Caco-2 (cell line): Measurements from ENCODE around the gene SLIT3. TPM values are rescaled to one million over a fixed set of nuclear protein-coding genes. Genes with fewer than 3 reads are reported as not detected.
A peak's percentile ranks its signal among the peaks of the same experiment; 100 is the strongest.

ENCODE experiments used
- BruUV-seq: library from RNA; stranded (reverse); fragments of 400-500 nt; replicated peaks from 2 replicates; lab custom pipeline; 2021; lab: Mats Ljungman, UMichigan
- CTCF ChIA-PET: fragments of 300-600 bp; sonication (Branson Sonifier 250); formaldehyde crosslinking; loops from one replicate; lab custom pipeline; 2022; ENCODE audit warnings: antibody characterized with exemption; lab: Charles Lee
- POLR2A ChIA-PET: fragments of 300-600 bp; sonication (Branson Sonifier 250); formaldehyde crosslinking; loops from one replicate; lab custom pipeline; 2022; ENCODE audit warnings: antibody characterized with exemption; lab: Charles Lee
- DNase-seq, 2 experiments: peaks; one replicate each; pipeline versions ENCODE4 v3.0.0 to v3.0.0-alpha.2; 2020 to 2022
- H3K27me3 ChIP-seq: replicated peaks from 2 replicates; pipeline ENCODE4 v1.6.0; 2011; ENCODE audit warnings: low read length; ENCODE audit not compliant: control insufficient read depth, insufficient read depth
- H3K36me3 ChIP-seq: 2 replicates; pipeline ENCODE4 v1.5.1; 2011; ENCODE audit warnings: low read length; ENCODE audit not compliant: control insufficient read depth, insufficient read depth
- H3K4me1 ChIP-seq: fragments of 250-450 bp; sonication (Bioruptor Pico); 2 replicates; pipeline ENCODE4 v1.5.1; 2020; ENCODE audit warnings: mild to moderate bottlenecking
- H3K4me3 ChIP-seq: 2 replicates; pipeline ENCODE4 v1.5.1; 2011; ENCODE audit warnings: low read depth, mild to moderate bottlenecking, control low read depth, low read length
- H3K9me3 ChIP-seq: fragments of 250-450 bp; sonication (Bioruptor Pico); 2 replicates; pipeline ENCODE4 v1.5.1; 2020; ENCODE audit warnings: mild to moderate bottlenecking, moderate library complexity
- H3K27ac Mint-ChIP-seq: one replicate; pipeline ENCODE4 v1.8.0; 2022; ENCODE audit warnings: mixed read lengths; ENCODE audit not compliant: unreplicated experiment
- H3K27me3 Mint-ChIP-seq: one replicate; pipeline ENCODE4 v1.8.0; 2022; ENCODE audit warnings: mixed read lengths; ENCODE audit not compliant: insufficient read depth, unreplicated experiment
- H3K36me3 Mint-ChIP-seq: one replicate; pipeline ENCODE4 v1.8.0; 2022; ENCODE audit warnings: mild to moderate bottlenecking, mixed read lengths; ENCODE audit not compliant: insufficient read depth, unreplicated experiment
- H3K4me1 Mint-ChIP-seq: one replicate; pipeline ENCODE4 v1.8.0; 2022; ENCODE audit warnings: low read depth, mixed read lengths; ENCODE audit not compliant: unreplicated experiment
- H3K4me3 Mint-ChIP-seq: one replicate; pipeline ENCODE4 v1.8.0; 2022; ENCODE audit warnings: mild to moderate bottlenecking, moderate library complexity, mixed read lengths; ENCODE audit not compliant: unreplicated experiment
- H3K9me3 Mint-ChIP-seq: one replicate; pipeline ENCODE4 v1.8.0; 2022; ENCODE audit warnings: mixed read lengths; ENCODE audit not compliant: unreplicated experiment
- CTCF ChIP-seq, 2 experiments: fragments of 200-600 bp in 1 of 2; IDR thresholded peaks; 1 replicate in 1 of 2; 2 replicates in 1 of 2; pipeline versions ENCODE4 v1.5.1 to v1.8.0; 2011 to 2022; ENCODE audit warnings: antibody characterized with exemption in 1 of 2, control low read depth in 1 of 2, inconsistent platforms in 1 of 2, low read depth in 1 of 2, low read length in 1 of 2, mild to moderate bottlenecking in 1 of 2, moderate library complexity in 1 of 2; ENCODE audit not compliant: insufficient read depth in 1 of 2, severe bottlenecking in 1 of 2, unreplicated experiment in 1 of 2
- intact Hi-C: fragments of 100-400 bp; cut with micrococcal nuclease; formaldehyde crosslinking; loops from one replicate; pipeline ENCODE4 v1.10.0; 2022; ENCODE audit not compliant: unreplicated experiment
- total RNA-seq: library from RNA; stranded (reverse); gene quantifications from 2 replicates; pipeline ENCODE4 v1.2.3, GENCODE V29; 2022

The SLIT3 gene
- total RNA-seq, 1 experiment from 2014 or later: 2.1 TPM

- Mint-ChIP-seq H3K27me3 (no peaks in the 10 kb centered on the region), H3K4me1 (peaks cover 9% of the 10 kb centered on the region), H3K27ac (no peak overlapping the region), H3K9me3 (peaks cover 32% of the 10 kb centered on the region), H3K4me3 (no peak overlapping the region), H3K36me3 (peaks cover 8% of the 10 kb centered on the region)
- no TSS peak for BruUV-seq
- DNase-seq: no peak
- no peaks in the 10 kb centered on the region for H3K36me3 ChIP-seq
- ChIA-PET CTCF (no interaction called here), POLR2A (no interaction called here)
- H3K27me3 ChIP-seq: no peaks in the 10 kb centered on the region
- intact Hi-C loops: no loop called here
- H3K9me3 ChIP-seq: peaks cover 4% of the 10 kb centered on the region
- peaks cover 12% of the 10 kb centered on the region; the same call in 1 of the 2 replicates for H3K4me1 ChIP-seq
- H3K4me3 ChIP-seq: no peak overlapping the region
- no peak for TF ChIP-seq CTCF (IDR thresholded peaks at IDR 0.05; ENCODE audit: insufficient read depth in 1 of 2, low read depth in 1 of 2, low read length in 1 of 2, severe bottlenecking in 1 of 2, unreplicated experiment in 1 of 2)
Observed at GRCh38 chr5:168648576-168648975, 652.4 kb downstream of the SLIT3 start.

GRCh38 chr5:168648016-168648415 is 652.9 kb downstream of the SLIT3 start:
- POLR2A ChIA-PET: no interaction called here
- Mint-ChIP-seq H3K27ac (no peak overlapping the region), H3K4me3 (no peak overlapping the region), H3K9me3 (peaks cover 32% of the 10 kb centered on the region), H3K27me3 (no peaks in the 10 kb centered on the region), H3K4me1 (peaks cover 9% of the 10 kb centered on the region), H3K36me3 (peaks cover 8% of the 10 kb centered on the region)
- CTCF ChIA-PET: no interaction called here
- H3K27me3 ChIP-seq: no peaks in the 10 kb centered on the region
- BruUV-seq: no TSS peak
- no peak overlapping the region for H3K4me3 ChIP-seq
- no peaks in the 10 kb centered on the region for H3K36me3 ChIP-seq
- intact Hi-C loops: no loop called here
- no peak for TF ChIP-seq CTCF (IDR thresholded peaks at IDR 0.05; ENCODE audit: insufficient read depth in 1 of 2, low read depth in 1 of 2, low read length in 1 of 2, severe bottlenecking in 1 of 2, unreplicated experiment in 1 of 2)
- peaks cover 4% of the 10 kb centered on the region for H3K9me3 ChIP-seq
- DNase-seq: no peak
- peaks cover 12% of the 10 kb centered on the region; the same call in 1 of the 2 replicates for H3K4me1 ChIP-seq

DNA sequence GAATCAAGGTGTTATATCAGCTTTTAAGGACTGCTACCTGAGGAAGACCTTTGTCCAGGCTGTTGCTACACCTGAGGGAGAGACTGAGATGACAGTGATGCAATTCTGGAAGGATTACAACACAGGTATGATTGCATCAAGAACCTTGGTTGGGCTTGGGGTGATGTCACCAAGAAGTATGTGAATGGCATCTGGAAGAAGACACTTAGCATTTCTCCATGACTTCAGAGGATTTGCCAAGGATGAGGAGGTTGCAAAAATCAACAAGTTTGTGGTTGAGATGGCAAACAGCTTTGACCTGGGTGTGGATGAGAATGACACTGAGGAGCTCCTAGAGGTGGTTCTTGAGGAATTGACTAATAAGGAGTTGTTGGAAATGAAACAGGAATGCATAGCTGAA is 653.9 kb downstream of the SLIT3 start:
- DNase-seq: peak; percentile 63 to 75
- POLR2A ChIA-PET: no interaction called here
- peaks cover 8% of the 10 kb centered on the region for H3K36me3 Mint-ChIP-seq

More for the DNA sequence above, 653.9 kb downstream of the SLIT3 start:
- peaks cover 12% of the 10 kb centered on the region; the same call in 1 of the 2 replicates for H3K4me1 ChIP-seq
- peak overlapping the region; percentile 74 for H3K27ac Mint-ChIP-seq
- no peak overlapping the region for H3K4me3 Mint-ChIP-seq
- H3K9me3 Mint-ChIP-seq: peaks cover 32% of the 10 kb centered on the region
- H3K4me3 ChIP-seq: no peak overlapping the region
- no TSS peak for BruUV-seq
- intact Hi-C loops: loop anchor here (2.0 kb wide), 3 partner anchors 22 to 68 kb away; partner anchors contain the start of gene PANK3
- peaks cover 4% of the 10 kb centered on the region for H3K9me3 ChIP-seq
- no peak for TF ChIP-seq CTCF (IDR thresholded peaks at IDR 0.05; ENCODE audit: insufficient read depth in 1 of 2, low read depth in 1 of 2, low read length in 1 of 2, severe bottlenecking in 1 of 2, unreplicated experiment in 1 of 2)
- CTCF ChIA-PET: no interaction called here
- no peaks in the 10 kb centered on the region for H3K36me3 ChIP-seq
- H3K27me3 Mint-ChIP-seq: no peaks in the 10 kb centered on the region
- H3K4me1 Mint-ChIP-seq: peaks cover 9% of the 10 kb centered on the region
- H3K27me3 ChIP-seq: no peaks in the 10 kb centered on the region
